K562 (cell line): Measurements from ENCODE around the gene KBTBD12. TPM values are rescaled to one million over a fixed set of nuclear protein-coding genes. Genes with fewer than 3 reads are reported as not detected.

Experiments used
- ATF7 ChIP-seq: fragments of 450-650 bp; IDR thresholded peaks from 2 replicates; pipeline ENCODE4 v1.7.1; 2014; ENCODE audit warnings: mild to moderate bottlenecking, moderate library complexity
- BHLHE40 ChIP-seq: IDR thresholded peaks from 2 replicates; pipeline ENCODE4 v1.6.1; 2011; ENCODE audit warnings: low read length, improper control_type of control experiment
- CC2D1A ChIP-seq: fragments of 450-650 bp; IDR thresholded peaks from 2 replicates; pipeline ENCODE4 v1.6.1; 2017; ENCODE audit warnings: mild to moderate bottlenecking
- DIDO1 ChIP-seq: fragments of 450-650 bp; IDR thresholded peaks from 2 replicates; pipeline ENCODE4 v1.6.1; 2016; ENCODE audit warnings: low read depth, missing biosample characterization, missing genetic modification characterization
- EP300 ChIP-seq: IDR thresholded peaks from 2 replicates; pipeline ENCODE4 v1.6.1; 2012; ENCODE audit warnings: low read length, improper control_type of control experiment
- FOXK2 ChIP-seq, 2 experiments: fragments of 450-650 bp; IDR thresholded peaks in 1 of 2; conservative IDR thresholded peaks in 1 of 2; 2 replicates each; pipeline ENCODE4 v1.6.1; 2016; ENCODE audit warnings: low read depth in 2 of 2, mild to moderate bottlenecking in 1 of 2
- FOXP1 ChIP-seq: sonication (generic); formaldehyde crosslinking; IDR thresholded peaks from 2 replicates; pipeline ENCODE4 v1.8.0; 2022; ENCODE audit warnings: mild to moderate bottlenecking, missing genetic modification reagents
- GABPA ChIP-seq: fragments of 200-800 bp; sonication (Bioruptor generic); conservative IDR thresholded peaks from 2 replicates; pipeline ENCODE4 v1.6.1; 2016; ENCODE audit warnings: low read depth, missing genetic modification characterization, missing compliant biosample characterization
- HMBOX1 ChIP-seq: sonication (generic); IDR thresholded peaks from 2 replicates; pipeline ENCODE4 v1.6.1; 2016
- HMG20B ChIP-seq: fragments of 250-450 bp; sonication (Bioruptor Pico); IDR thresholded peaks from 2 replicates; pipeline ENCODE4 v1.5.0; 2021; ENCODE audit warnings: mild to moderate bottlenecking
- KLF16 ChIP-seq: IDR thresholded peaks from 2 replicates; pipeline ENCODE4 v1.6.1; 2016; ENCODE audit warnings: antibody characterized with exemption
- KLF6 ChIP-seq: fragments of 250-450 bp; sonication (Bioruptor Pico); IDR thresholded peaks from 2 replicates; pipeline ENCODE4 v1.4.0; 2020; ENCODE audit warnings: mild to moderate bottlenecking, moderate library complexity, borderline replicate concordance
- MCM7 ChIP-seq, 2 experiments: fragments of 450-650 bp; IDR thresholded peaks; 2 replicates each; pipeline ENCODE4 v1.6.1; 2016 to 2018
- MEF2D ChIP-seq: conservative IDR thresholded peaks from 2 replicates; pipeline ENCODE4 v1.6.1; 2016; ENCODE audit warnings: low read depth, missing genetic modification characterization, missing compliant biosample characterization
- NFATC3 ChIP-seq: fragments of 450-650 bp; IDR thresholded peaks from 2 replicates; pipeline ENCODE4 v1.6.1; 2017; ENCODE audit warnings: mild to moderate bottlenecking
- NFE2L1 ChIP-seq: fragments of 450-650 bp; IDR thresholded peaks from 2 replicates; pipeline ENCODE4 v1.6.1; 2016; ENCODE audit warnings: missing genetic modification characterization, low read depth, mild to moderate bottlenecking, missing compliant biosample characterization, moderate library complexity, borderline replicate concordance
- NFRKB ChIP-seq: fragments of 450-650 bp; IDR thresholded peaks from 2 replicates; pipeline ENCODE4 v1.6.1; 2016; ENCODE audit warnings: low read depth
- PML ChIP-seq: IDR thresholded peaks from 2 replicates; pipeline ENCODE4 v1.6.1; 2012; ENCODE audit warnings: low read length, inconsistent platforms
- PTBP1 ChIP-seq: fragments of 200-400 bp; formaldehyde crosslinking; IDR thresholded peaks from 2 replicates; pipeline ENCODE4 v1.6.1; 2017; ENCODE audit warnings: low read depth, low read length
- RBM17 ChIP-seq: fragments of 200-400 bp; formaldehyde crosslinking; IDR thresholded peaks from 2 replicates; pipeline ENCODE4 v1.6.1; 2017; ENCODE audit warnings: low read depth, mild to moderate bottlenecking, low read length, borderline replicate concordance
- RFX7 ChIP-seq: fragments of 250-450 bp; sonication (Bioruptor Pico); IDR thresholded peaks from 2 replicates; pipeline ENCODE4 v1.5.1; 2021; ENCODE audit warnings: mild to moderate bottlenecking
- TAF7 ChIP-seq: fragments of 450-650 bp; IDR thresholded peaks from 2 replicates; pipeline ENCODE4 v1.6.1; 2016; ENCODE audit warnings: missing genetic modification characterization, missing compliant biosample characterization
- TARDBP ChIP-seq: fragments of 450-650 bp; IDR thresholded peaks from 2 replicates; pipeline ENCODE4 v1.6.1; 2016
- WHSC1 ChIP-seq: IDR thresholded peaks from one replicate; pipeline ENCODE4 v1.6.1; 2012; ENCODE audit warnings: low read length, control low read depth, inconsistent platforms
- ZNF263 ChIP-seq: sonication (generic); formaldehyde crosslinking; IDR thresholded peaks from 2 replicates; pipeline ENCODE4 v1.8.0; 2022; ENCODE audit warnings: mild to moderate bottlenecking, missing genetic modification reagents, borderline replicate concordance
- ZNF511 ChIP-seq: sonication (generic); formaldehyde crosslinking; IDR thresholded peaks from 2 replicates; pipeline ENCODE4 v1.8.0; 2022; ENCODE audit warnings: mild to moderate bottlenecking, missing genetic modification reagents
- ZNF589 ChIP-seq: fragments of 200-800 bp; sonication (Bioruptor generic); IDR thresholded peaks from 2 replicates; pipeline ENCODE4 v1.6.1; 2016; ENCODE audit warnings: low read depth, missing genetic modification characterization, missing compliant biosample characterization
- polyA plus RNA-seq, 8 experiments: library from polyadenylated mRNA; depleted of rRNA in 4 of 8; stranded (reverse) in 5 of 8; unstranded in 3 of 8; fragments of >200 nt; fragmentation: Nextera tagmentation in 2 of 8; fragmentation: Illumina TruSeq in 1 of 8; extraction: Ambion mirVana in 2 of 8; extraction: Trizol in 1 of 8; gene quantifications; 2 replicates each; pipeline versions ENCODE4 v1.2.1 to v1.2.3, GENCODE V29; 2011 to 2014; ENCODE audit warnings: inconsistent platforms in 1 of 8, missing spikeins in 1 of 8
- total RNA-seq, 7 experiments: library from RNA; depleted of rRNA in 6 of 7; stranded (reverse); fragments of >200 nt in 6 of 7; fragmentation: Illumina TruSeq in 2 of 7; extraction: Trizol in 2 of 7; gene quantifications; 2 replicates each; pipeline versions ENCODE4 v1.2.1 to v1.2.3, GENCODE V29; 2011 to 2021; ENCODE audit warnings: low replicate concordance in 1 of 7
- TF ChIP-seq, protein P1 (sequence below): fragments of 250-450 bp; sonication (Bioruptor Pico); IDR thresholded peaks from 2 replicates; pipeline ENCODE4 v1.4.0; 2020; ENCODE audit warnings: mild to moderate bottlenecking, moderate library complexity, borderline replicate concordance

The KBTBD12 gene
- total and polyA plus RNA-seq, 9 of the 15 experiments (the other 6 are each of a cell fraction or from before 2014, with no cell fraction given) = not detected

DNA sequence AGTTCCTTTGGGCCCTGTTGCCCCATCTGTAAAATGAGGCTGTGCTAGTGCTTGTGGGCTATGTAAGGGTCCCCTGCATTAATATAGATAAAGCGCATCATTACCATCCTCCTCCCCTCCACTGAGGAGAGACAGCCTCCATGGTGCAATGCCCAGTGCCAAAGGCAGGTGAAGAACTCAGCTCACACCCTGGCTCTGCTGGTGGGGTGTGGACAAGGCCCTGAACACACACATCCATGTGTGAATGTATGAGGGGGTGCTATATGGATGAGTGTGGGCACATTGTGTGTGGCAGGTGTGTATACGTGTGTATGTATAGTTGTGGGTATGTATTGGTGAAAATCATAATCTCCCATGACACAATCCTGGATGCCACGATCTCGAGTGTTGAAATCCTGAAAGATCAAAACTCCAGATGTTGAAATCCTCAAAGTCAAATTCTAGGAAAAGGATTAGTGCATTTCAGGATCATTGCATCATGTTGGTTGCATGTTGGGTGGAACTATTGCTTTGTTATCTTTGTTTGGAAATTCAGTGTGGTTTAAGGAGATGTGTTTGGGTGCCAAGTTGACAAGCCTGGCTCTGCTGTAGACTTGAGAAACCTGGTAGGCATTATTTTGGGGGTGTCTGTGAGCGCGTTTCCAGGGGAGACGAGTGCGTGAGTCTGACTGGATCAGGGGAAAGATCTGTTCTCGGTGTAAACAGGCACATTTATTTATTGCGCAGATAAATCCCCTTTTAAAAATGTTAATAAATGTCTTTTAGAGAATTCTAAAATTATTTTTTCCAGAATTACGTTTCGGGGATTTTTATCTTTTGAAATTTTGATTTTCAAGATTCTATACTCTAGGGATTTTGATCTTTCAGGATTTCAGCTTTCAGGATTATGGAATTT, 95.2 kb downstream of the KBTBD12 start (continued):
- no peak for TF ChIP-seq NFE2L1 (tag)
- no peak for TF ChIP-seq DIDO1 (tag)
- TF ChIP-seq KLF6 (CRISPR knock-in tag) = no peak
- no peak for TF ChIP-seq ZNF511 (CRISPR knock-in tag)
- TF ChIP-seq WHSC1 = no peak
- TF ChIP-seq NFATC3 = no peak
- TF ChIP-seq, protein P1, sequence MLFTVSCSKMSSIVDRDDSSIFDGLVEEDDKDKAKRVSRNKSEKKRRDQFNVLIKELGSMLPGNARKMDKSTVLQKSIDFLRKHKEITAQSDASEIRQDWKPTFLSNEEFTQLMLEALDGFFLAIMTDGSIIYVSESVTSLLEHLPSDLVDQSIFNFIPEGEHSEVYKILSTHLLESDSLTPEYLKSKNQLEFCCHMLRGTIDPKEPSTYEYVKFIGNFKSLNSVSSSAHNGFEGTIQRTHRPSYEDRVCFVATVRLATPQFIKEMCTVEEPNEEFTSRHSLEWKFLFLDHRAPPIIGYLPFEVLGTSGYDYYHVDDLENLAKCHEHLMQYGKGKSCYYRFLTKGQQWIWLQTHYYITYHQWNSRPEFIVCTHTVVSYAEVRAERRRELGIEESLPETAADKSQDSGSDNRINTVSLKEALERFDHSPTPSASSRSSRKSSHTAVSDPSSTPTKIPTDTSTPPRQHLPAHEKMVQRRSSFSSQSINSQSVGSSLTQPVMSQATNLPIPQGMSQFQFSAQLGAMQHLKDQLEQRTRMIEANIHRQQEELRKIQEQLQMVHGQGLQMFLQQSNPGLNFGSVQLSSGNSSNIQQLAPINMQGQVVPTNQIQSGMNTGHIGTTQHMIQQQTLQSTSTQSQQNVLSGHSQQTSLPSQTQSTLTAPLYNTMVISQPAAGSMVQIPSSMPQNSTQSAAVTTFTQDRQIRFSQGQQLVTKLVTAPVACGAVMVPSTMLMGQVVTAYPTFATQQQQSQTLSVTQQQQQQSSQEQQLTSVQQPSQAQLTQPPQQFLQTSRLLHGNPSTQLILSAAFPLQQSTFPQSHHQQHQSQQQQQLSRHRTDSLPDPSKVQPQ = no peak
- TF ChIP-seq FOXP1 (CRISPR knock-in tag) = no peak
- peak; percentile 50; the same call in 1 of the 2 replicates for TF ChIP-seq MEF2D (tag)
- no peak for TF ChIP-seq CC2D1A
- TF ChIP-seq GABPA = no peak
- no peak for TF ChIP-seq TAF7
- TF ChIP-seq FOXK2 (conservative IDR thresholded peaks at IDR 0.05 in 1 of 2, IDR thresholded peaks at IDR 0.05 in 1 of 2; ENCODE audit: low read depth in 2 of 2) = no peak
- TF ChIP-seq PTBP1 = no peak
- TF ChIP-seq EP300 = peak; percentile 95
- TF ChIP-seq MCM7 (IDR thresholded peaks at IDR 0.05) = no peak
- TF ChIP-seq HMG20B (CRISPR knock-in tag) = no peak
- TF ChIP-seq TARDBP = 0 out of 2 replicates have a peak, but pooled peaks have one; percentile 23
- no peak for TF ChIP-seq RFX7 (CRISPR knock-in tag)
- no peak for TF ChIP-seq BHLHE40
- no peak for TF ChIP-seq NFRKB
- TF ChIP-seq PML = no peak
- TF ChIP-seq HMBOX1 = no peak
- no peak for TF ChIP-seq ZNF589 (CRISPR knock-in tag)
- TF ChIP-seq KLF16 = no peak
- peak; percentile 91 for TF ChIP-seq ATF7
- TF ChIP-seq ZNF263 (CRISPR knock-in tag) = no peak
- no peak for TF ChIP-seq RBM17
